ENCODE data around the gene ACOX1.

The ACOX1 gene

DNA sequence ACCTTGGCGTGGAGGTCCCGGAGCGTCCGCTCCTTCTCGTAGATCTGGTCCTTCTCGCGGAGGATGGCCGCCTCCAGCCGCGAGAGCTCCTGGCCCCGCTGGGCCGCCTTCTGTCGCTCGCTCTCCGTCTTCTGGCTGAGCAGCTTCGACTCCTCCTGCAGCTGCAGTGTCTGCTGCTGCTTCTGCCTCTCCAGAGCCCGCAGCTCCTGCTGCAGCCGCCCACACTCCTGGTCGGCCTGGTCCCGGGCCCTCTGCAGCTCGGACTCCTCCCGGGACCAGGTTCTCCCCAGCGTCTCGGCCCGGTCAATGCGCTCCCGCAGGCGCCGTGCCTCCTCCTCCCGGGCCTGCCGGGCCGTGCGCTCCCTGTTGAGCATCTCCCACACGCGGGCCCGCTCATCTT, 29.2 kb upstream of the ACOX1 start:
- no peak for DNase-seq

- no peak for DNase-seq
These were observed 28.8 kb upstream of the ACOX1 start for GRCh38 chr17:76007850-76008165.

- DNase-seq: no peak
These were observed 28.3 kb upstream of the ACOX1 start for GRCh38 chr17:76007131-76007849.

GRCh38 chr17:76005263-76006149, 26.5 kb upstream of the ACOX1 start:
- DNase-seq: peak; percentile 74

DNA sequence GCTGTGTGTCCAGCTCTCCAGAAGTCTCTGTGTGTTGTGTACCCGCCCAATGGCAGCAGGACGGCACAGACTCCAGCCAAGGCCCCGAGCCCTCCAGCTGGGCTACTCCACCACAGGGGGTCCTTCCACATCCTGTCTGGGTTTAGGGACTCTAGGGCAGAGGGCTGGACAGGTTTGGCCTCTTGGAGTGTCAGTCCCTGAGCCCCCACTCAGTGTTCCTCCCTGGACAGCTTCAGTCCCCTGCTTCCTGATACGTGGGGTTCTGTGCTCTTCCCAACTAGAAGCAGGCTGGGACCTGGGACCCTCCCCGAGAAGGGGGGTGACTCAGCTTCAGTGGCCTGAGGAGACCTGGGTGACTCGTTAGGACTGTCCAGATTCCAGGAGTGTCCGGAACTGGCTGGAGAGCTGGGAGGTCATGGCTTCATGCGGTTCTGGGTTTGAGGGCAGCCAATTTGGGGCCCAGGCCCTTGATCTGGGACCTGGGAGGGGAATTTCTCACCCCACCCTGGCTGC, 25.8 kb upstream of the ACOX1 start:
- DNase-seq: no peak

DNA sequence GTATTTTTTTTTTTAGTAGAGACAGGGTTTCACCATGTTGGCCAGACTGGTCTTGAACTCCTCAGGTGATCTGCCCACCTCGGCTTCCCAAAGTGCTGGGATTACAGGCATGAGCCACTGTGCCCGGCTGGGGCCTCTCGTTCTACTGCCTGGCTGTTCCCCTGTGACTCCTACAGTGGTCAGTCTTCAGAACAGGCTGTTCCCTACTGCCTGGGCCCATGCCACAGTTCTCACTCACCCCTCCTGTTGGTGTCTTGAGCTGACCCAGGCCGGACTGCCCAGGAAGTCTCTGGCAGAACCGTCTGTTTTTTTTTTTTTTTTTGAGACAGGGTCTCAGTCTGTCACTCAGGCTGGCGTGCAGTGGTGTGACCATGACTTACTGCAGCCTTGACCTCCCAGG, 24.9 kb upstream of the ACOX1 start:
- no peak for DNase-seq

- no peak for DNase-seq
These were observed 23.1 kb upstream of the ACOX1 start for GRCh38 chr17:76002100-76002499.

GRCh38 chr17:76000755-76001521, 22.0 kb upstream of the ACOX1 start, which contains the start of gene CDK3:
TSS of gene CDK3 (plus strand) at chr17:76000855. CDS start at chr17:76001426, 571 bp downstream.
- DNase-seq: no peak

DNA sequence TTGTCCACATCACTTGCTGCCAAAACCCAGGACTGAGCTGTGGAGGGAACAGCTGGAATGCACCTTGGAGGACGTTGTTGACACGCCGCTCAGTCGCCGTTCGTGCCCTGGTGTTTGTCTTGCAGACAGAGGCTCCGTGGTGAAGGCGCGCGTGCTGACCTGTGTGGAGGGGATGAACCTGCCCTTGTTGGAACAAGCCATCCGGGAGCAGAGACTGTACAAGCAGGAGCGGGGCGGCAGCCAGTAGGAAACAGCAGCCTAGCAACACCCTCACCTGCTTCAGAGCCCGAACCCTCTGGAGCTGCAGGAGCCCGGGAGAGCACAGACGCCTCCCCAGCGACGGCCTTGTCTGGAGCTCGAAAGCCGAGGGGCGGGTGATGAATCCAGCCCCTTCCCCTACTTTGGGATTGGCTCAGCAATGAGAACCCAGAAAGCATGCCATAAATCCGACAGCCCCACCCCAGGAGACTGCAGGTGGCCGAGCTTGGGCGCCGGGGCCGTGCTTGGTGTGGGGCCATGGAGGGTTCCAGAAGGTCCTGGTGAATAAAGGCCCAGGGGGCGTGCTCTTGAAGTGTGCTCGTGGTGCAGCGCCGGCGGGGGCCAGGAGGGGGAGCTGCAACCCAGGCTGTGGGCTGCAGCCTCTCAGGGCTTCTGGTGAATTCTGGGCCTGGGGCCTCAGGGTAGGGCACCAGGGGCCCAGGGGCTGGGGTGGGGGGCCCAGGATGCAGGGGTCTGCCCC, 21.2 kb upstream of the ACOX1 start:
- peak; percentile 41 for DNase-seq

- no peak for DNase-seq
These were observed 19.4 kb upstream of the ACOX1 start for GRCh38 chr17:75998327-75998795.

DNA sequence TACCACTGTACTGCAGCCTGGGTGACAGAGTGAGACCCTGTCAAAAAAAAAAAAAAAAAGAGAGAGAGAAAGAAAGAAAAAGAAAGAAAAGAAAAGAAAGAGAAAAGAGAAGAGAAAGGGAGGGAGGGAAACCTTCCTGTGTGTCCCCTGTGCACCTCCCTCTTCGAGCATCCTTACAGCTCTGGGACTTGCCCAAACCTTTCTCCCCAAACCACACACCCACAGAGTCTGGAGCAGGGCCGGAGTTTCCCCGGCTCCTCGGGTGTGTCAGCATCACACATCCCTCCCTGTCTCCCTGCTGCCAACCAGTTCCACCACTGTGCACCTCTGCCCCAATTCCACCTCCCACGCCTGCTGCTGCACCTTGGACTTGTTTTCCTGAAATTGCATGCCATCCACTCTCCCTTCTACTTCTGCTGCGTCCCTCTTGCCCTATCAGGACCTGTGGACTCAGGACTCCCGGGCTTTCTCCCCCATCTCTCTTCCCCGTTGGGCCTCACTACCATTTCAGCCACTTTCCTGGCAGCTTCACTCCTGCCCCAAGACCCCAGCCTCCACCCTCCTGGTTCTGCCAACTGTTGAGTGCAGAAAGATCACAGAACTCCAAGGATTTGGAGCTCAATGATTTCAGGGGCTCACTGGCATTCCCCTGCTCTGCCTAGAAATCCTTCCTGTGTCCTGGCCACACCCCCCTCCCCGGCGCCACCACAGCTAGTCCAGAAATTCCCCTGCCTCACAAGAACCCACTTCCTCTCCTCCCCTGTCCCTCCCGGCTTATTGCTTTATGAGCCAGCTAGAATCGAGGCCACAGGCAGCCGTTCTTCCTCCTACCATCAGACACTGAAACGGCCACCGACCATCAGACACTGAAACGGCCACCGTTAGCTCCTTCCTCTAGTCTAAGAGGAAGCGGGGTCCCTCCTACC, 18.0 kb upstream of the ACOX1 start:
- peak; percentile 6 for DNase-seq

DNA sequence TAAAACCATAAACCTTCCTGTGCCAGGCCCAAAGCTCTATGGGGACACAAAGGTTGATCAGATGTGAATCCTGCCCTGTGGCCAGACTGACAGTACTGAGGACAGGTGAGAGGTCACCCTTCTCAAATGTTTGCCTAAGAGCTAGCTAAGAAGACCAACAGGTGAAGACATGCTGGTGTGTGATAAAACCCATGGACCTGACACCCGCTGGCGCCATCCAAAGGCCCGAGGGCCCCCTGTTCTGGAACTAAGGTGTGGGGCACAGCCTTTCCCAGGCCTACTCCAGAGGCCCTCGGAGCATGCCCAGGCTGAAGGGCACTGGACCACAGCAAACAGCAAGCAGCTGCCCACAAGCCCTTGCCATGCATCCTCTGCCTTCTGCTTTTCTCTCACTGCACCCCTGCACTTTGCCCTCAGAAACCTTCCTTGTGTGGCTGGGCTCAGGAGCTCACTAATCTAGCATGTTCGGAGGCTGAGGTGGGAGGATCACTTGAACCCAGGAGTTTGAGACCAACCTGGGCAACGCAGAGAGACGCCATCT, 16.5 kb upstream of the ACOX1 start:
- no peak for DNase-seq

GRCh38 chr17:75994802-75995370, 15.9 kb upstream of the ACOX1 start:
- DNase-seq: no peak

- DNase-seq: no peak
These were observed 12.4 kb upstream of the ACOX1 start for GRCh38 chr17:75991396-75991795.

DNA sequence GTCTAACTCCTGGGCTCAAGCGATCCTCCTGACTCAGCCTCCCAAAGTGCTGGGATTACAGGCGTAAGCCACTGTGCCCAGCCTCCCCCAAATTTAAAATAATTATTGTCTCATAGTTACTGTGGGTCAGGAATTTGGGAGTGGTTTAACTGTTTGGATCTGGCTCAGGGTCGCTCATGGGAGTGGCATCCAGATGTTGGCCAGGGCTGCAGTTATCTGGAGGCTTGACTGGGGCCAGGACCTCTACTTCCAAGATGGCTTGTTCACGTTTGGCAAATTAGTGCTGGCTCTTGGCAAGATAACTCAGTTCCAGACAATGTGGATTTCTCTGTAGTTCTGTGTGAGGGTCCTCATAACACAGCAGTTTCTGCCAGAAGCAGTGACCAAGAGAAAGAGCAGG, 8.1 kb upstream of the ACOX1 start:
- DNase-seq: no peak

DNA sequence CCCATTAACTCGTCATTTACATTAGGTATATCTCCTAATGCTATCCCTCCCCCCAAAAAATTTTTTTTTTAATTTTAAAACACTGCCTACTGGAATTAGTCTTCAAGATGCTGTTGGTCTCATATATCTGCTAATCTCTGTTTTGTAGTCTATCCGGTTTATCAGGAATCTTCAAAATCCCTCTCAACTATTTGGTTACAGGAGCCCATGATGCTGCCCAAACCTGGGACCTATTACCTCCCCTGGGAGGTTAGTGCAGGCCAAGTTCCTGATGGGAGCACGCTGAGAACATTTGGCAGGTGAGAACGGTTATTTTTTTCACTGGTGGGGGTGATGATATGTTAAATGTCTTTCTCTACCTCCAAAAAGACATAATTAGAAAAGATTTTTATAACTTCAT, 7.0 kb upstream of the ACOX1 start:
- DNase-seq: no peak

- DNase-seq: no peak
These were observed 4.7 kb upstream of the ACOX1 start for GRCh38 chr17:75983501-75984181.

DNA sequence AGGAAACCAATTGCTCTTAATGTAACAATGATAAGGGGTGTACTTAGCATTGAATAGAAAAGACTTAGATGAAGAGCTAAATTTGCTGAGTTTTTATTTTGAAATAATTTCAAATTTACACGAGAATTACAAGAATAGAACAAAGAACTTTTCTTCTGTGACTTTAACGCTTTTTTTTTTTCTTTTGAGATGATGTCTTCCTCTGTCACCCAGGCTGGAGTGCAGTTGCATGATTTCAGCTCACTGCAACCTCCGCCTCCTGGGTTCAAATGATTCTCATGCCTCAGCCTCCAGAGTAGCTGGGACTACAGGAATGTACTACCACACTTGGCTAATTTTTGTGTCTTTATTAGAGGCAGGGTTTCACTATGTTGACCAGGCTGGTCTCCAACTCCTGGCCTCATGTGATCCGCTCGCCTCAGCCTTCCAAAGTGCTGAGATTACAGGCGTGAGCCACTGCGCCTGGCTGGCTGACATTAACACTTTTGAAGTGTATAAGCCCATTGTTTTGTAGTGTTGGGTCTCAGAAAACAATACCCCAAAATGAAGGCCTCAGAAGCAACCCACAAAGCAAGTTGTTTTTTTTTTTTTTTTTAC, 2.2 kb upstream of the ACOX1 start:
- DNase-seq: no peak

- DNase-seq: no peak
These were observed 1.4 kb upstream of the ACOX1 start for GRCh38 chr17:75980188-75981018.
